ENCODE measurements around the gene SMYD4.
"Not testable (repeated sequence)": the region's sequence is repeated elsewhere in the genome, so short reads cannot be mapped to it uniquely, and the experiment has no call there.

Gene SMYD4

DNA sequence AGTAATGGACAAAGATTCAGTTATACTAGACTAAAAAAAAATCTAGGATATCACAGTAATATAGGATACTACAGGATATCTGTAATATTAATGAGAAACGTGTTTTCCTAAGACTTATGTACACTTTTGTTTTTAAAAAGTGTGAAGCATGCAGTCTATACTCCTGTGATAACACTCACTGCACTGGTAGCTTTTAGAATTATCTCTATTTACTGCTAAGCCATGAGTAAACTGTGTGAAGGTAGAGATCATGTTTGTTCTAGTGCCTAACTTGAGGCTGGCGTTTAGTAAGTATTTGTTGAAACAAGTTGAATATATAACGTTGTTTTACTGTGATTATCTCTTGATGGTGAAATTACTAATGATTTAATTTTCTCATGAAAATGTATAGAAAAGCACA, 24.0 kb upstream of the SMYD4 start:
- ATAC-seq (no peak), DNase-seq (no peak)
- Mint-ChIP-seq H3K4me3 (no peak overlapping the region), H3K27ac (no peak overlapping the region), H3K4me1 (peaks cover 14% of the 10 kb centered on the region), H3K27me3 (no peaks in the 10 kb centered on the region), H3K9me3 (no peaks in the 10 kb centered on the region)

DNA sequence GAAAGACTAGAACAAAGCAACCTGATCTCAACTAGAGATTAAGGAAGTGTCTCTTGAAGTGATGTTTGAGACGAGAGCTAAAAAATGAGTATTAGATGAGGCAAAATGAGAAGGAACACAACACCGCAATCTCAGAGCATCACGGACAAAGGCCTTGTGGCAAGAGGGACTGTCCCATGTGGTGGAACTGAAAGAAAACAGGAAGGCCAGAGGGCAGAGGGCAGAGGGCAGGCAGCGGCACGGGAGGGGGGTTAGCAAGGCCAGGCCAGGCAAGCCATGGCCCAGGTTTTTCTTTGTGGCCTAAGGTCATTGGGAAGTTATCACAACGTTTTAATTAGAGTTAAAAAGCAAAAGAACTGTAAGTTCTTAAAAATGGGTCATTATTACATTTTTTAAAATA, 22.6 kb upstream of the SMYD4 start:
- Mint-ChIP-seq H3K4me3 (no peak overlapping the region), H3K9me3 (no peaks in the 10 kb centered on the region), H3K27ac (peak overlapping the region in 1 of 2 donors; percentile 70), H3K27me3 (no peaks in the 10 kb centered on the region), H3K4me1 (peaks cover 14% of the 10 kb centered on the region)
- no peak for ATAC-seq
- no peak for DNase-seq

DNA sequence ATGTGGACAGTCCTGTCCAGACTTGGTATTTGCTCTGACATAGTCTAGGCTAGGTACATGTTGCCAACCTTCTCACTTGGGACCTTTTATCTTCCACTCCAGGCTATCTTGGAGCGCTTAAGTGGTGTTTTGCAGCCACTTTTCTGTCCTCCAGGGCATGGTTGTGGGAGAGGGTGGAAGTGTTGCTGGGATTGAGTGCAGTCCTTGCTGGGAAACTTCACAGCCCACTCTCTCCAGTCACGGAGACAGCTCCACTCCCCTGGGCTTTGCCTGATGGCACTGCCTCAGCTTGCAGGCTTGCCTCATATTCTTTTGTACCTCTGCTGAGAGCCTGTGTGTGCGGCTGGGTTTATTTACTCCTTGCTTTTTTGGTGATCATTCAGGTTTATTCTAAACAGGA, 17.5 kb upstream of the SMYD4 start:
- H3K9me3 Mint-ChIP-seq: no peaks in the 10 kb centered on the region
- peaks cover 11% of the 10 kb centered on the region for H3K4me1 Mint-ChIP-seq
- DNase-seq (no peak), ATAC-seq (no peak)
- H3K27ac Mint-ChIP-seq: no peak overlapping the region
- H3K27me3 Mint-ChIP-seq: no peaks in the 10 kb centered on the region
- no peak overlapping the region for H3K4me3 Mint-ChIP-seq

GRCh38 chr17:1843947-1844346, 14.2 kb upstream of the SMYD4 start:
- H3K9me3 Mint-ChIP-seq: no peaks in the 10 kb centered on the region
- no peak for DNase-seq
- peaks cover 5% of the 10 kb centered on the region for H3K4me1 Mint-ChIP-seq
- no peak overlapping the region for H3K27ac Mint-ChIP-seq
- no peak for ATAC-seq
- H3K27me3 Mint-ChIP-seq: no peaks in the 10 kb centered on the region
- no peak overlapping the region for H3K4me3 Mint-ChIP-seq

- H3K4me3 Mint-ChIP-seq: no peak overlapping the region
- H3K27me3 Mint-ChIP-seq: no peaks in the 10 kb centered on the region
- H3K4me1 Mint-ChIP-seq: peaks cover 22% of the 10 kb centered on the region
- H3K27ac Mint-ChIP-seq: peak overlapping the region in 1 of 2 donors; percentile 67
- H3K9me3 Mint-ChIP-seq: no peaks in the 10 kb centered on the region
- no peak for ATAC-seq
- no peak for DNase-seq
Measured at GRCh38 chr17:1839516-1839915, 9.8 kb upstream of the SMYD4 start.

GRCh38 chr17:1834380-1835149, 4.9 kb upstream of the SMYD4 start:
- DNase-seq (peak; percentile 52 to 70), ATAC-seq (peak; percentile 72)
- Mint-ChIP-seq H3K9me3 (no peaks in the 10 kb centered on the region), H3K4me1 (peaks cover 56% of the 10 kb centered on the region), H3K27ac (peak overlapping the region in 1 of 2 donors; percentile 95), H3K4me3 (peak overlapping the region; percentile 64 to 86), H3K27me3 (no peaks in the 10 kb centered on the region)

GRCh38 chr17:1830288-1830687, 586 bp upstream of the SMYD4 start:
- Mint-ChIP-seq H3K9me3 (no peaks in the 10 kb centered on the region), H3K4me1 (peaks cover 67% of the 10 kb centered on the region), H3K4me3 (peak overlapping the region; percentile 92 to 96), H3K27me3 (no peaks in the 10 kb centered on the region), H3K27ac (peak overlapping the region; percentile 68 to 95)
- ATAC-seq (peak; percentile 62), DNase-seq (peak; percentile 46 to 66)

DNA sequence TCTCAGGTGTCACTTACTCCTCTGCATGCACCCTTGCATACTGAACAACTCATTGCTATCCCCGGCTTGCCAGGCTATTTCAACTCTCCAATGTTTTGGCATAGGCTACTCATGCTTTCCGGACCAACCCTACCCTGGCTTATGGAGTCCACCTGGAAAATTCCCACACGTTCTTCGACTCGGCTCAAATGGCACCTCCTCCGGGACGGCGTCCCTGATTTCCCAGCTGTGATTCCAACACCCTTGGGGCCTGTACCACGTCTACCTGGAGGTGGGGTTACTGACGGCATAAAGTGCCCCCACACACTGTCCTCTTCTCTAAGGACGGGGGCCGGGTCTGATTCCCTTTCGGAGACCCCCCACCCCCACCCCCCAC, 498 bp downstream of the SMYD4 start:
- peak overlapping the region; percentile 92 to 96 for H3K4me3 Mint-ChIP-seq
- peak; percentile 8 to 13 for DNase-seq
- no peaks in the 10 kb centered on the region for H3K9me3 Mint-ChIP-seq
- H3K27me3 Mint-ChIP-seq: no peaks in the 10 kb centered on the region
- H3K27ac Mint-ChIP-seq: peak overlapping the region; percentile 1 to 71
- H3K4me1 Mint-ChIP-seq: peaks cover 64% of the 10 kb centered on the region
- ATAC-seq: no peak

GRCh38 chr17:1820528-1821252, 9.0 kb downstream of the SMYD4 start:
- peak overlapping the region in 1 of 2 donors; percentile 44 for H3K27ac Mint-ChIP-seq
- DNase-seq (no peak), ATAC-seq (no peak)
- H3K9me3 Mint-ChIP-seq: no peaks in the 10 kb centered on the region
- no peaks in the 10 kb centered on the region for H3K27me3 Mint-ChIP-seq
- no peak overlapping the region for H3K4me3 Mint-ChIP-seq
- peaks cover 29% of the 10 kb centered on the region for H3K4me1 Mint-ChIP-seq

- no peak for ATAC-seq
- H3K27me3 Mint-ChIP-seq: no peaks in the 10 kb centered on the region
Measured at GRCh38 chr17:1813088-1813487, 16.6 kb downstream of the SMYD4 start.

DNA sequence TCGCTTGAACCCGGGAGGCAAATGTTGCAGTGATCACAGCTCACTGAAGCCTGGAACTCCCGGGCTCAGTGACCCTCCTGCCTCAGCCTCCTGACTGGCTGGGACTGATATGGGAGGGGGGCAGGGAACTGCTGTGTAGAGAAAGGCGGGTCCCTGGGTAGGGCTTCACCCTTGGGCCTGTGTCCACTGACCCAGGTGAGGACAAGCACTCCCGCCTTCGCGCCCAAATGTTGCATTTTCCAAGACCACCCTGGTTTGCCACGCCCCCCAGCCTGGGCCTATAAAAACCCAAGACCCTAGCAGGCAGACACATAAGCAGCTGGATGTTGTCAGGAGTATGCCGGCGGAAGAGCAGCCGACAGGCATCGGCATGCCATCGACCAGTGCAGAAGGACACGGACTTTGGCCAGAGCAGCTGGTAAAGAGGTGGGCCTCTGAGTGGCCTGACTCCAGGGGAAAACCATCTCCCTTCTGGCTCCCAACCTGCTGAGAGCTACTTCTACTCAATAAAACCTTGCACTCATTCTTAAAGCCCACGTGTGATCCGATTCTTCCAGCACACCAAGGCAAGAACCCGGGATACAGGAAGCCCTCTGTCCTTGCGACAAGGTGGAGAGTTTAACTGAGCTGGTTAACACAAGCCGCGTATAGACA, 19.1 kb downstream of the SMYD4 start:
- H3K9me3 Mint-ChIP-seq: no peaks in the 10 kb centered on the region
- no peak overlapping the region for H3K27ac Mint-ChIP-seq

More at GRCh38 chr17:1813088-1813487, 16.6 kb downstream of the SMYD4 start:
- H3K9me3 Mint-ChIP-seq: no peaks in the 10 kb centered on the region
- no peak overlapping the region for H3K4me3 Mint-ChIP-seq
- H3K27ac Mint-ChIP-seq: no peak overlapping the region
- no peaks in the 10 kb centered on the region for H3K4me1 Mint-ChIP-seq
- no peak for DNase-seq

GRCh38 chr17:1809815-1810214, 19.9 kb downstream of the SMYD4 start:
- H3K4me1 Mint-ChIP-seq, ATAC-seq, H3K27ac Mint-ChIP-seq, H3K27me3 Mint-ChIP-seq, DNase-seq, H3K4me3 Mint-ChIP-seq, H3K9me3 Mint-ChIP-seq: not testable (repeated sequence)

More for the DNA sequence above, 19.1 kb downstream of the SMYD4 start:
- Mint-ChIP-seq H3K4me3 (no peak overlapping the region), H3K4me1 (no peaks in the 10 kb centered on the region), H3K27me3 (no peaks in the 10 kb centered on the region)
- DNase-seq (no peak), ATAC-seq (no peak)

GRCh38 chr17:1808644-1809043, 21.1 kb downstream of the SMYD4 start:
- DNase-seq: no peak
- Mint-ChIP-seq H3K9me3 (no peaks in the 10 kb centered on the region), H3K4me1 (no peaks in the 10 kb centered on the region), H3K27ac (no peak overlapping the region), H3K27me3 (no peaks in the 10 kb centered on the region), H3K4me3 (no peak overlapping the region)
- no peak for ATAC-seq

GRCh38 chr17:1807890-1808289, 21.8 kb downstream of the SMYD4 start:
- Mint-ChIP-seq H3K27me3 (no peaks in the 10 kb centered on the region), H3K4me1 (no peaks in the 10 kb centered on the region), H3K27ac (no peak overlapping the region), H3K9me3 (no peaks in the 10 kb centered on the region), H3K4me3 (no peak overlapping the region)
- no peak for ATAC-seq
- no peak for DNase-seq

DNA sequence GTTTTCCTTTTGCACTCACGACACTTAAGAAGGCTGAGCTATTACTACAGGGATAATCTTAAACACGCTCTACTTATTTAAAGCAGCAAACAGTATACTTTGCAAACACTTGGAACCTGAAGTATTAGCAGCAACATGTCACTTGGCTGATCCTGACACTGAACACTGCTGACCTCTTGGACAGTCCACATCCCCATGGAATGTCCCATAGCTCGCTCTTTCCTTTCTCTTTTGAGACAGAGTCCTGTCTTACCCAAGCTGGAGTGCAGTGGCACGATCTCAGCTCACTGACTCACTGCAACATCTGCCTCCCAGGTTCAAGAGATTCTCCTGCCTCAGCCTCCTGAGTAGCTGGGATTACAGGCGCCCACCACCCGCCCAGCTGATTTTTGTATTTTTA, 26.4 kb downstream of the SMYD4 start:
- Mint-ChIP-seq H3K9me3 (no peaks in the 10 kb centered on the region), H3K27ac (no peak overlapping the region), H3K4me3 (no peak overlapping the region), H3K4me1 (no peaks in the 10 kb centered on the region), H3K27me3 (no peaks in the 10 kb centered on the region)
- no peak for DNase-seq
- no peak for ATAC-seq

DNA sequence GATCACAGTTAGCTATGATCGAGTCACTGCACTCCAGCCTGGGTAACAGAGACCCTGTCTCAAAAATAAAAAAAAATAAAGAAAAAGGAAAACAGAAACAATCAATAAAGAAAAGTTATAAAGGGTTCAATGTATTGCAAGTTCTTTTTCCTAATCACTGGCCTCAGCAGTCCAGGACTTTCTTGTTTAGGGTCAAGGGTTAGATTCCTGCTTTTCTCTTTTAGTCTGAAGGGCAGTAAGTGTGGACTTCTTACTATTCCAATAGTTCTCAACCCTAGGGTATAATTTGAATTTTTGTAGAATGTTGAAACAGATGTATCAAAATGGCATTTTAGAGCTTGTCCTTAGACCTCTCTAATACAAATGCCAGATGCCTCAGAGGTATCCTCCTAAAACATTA, 27.3 kb downstream of the SMYD4 start:
- Mint-ChIP-seq H3K4me3 (no peak overlapping the region), H3K27me3 (no peaks in the 10 kb centered on the region), H3K27ac (no peak overlapping the region), H3K9me3 (no peaks in the 10 kb centered on the region), H3K4me1 (peaks cover 3% of the 10 kb centered on the region)
- no peak for ATAC-seq
- DNase-seq: no peak

Data from stimulated activated naive CD8-positive, alpha-beta T cell treated with anti-CD3 and anti-CD28 coated beads, Interleukin-15, amount 100 ng/mL, for 72 hours (primary cell).